Endodermal cell (in vitro differentiated cells): ENCODE measurements around the gene KRTCAP2. TPM values are rescaled to one million over a fixed set of nuclear protein-coding genes. Genes with fewer than 3 reads are reported as not detected.

Experiments used
- DNase-seq: peaks from one replicate; pipeline ENCODE4 v3.0.0-alpha.2; 2017
- H3K27ac ChIP-seq: 2 replicates; pipeline ENCODE4 v1.5.1; 2013; ENCODE audit warnings: mild to moderate bottlenecking, low read depth, low read length, moderate library complexity
- H3K27me3 ChIP-seq: 2 replicates; pipeline ENCODE4 v1.6.1; 2013; ENCODE audit warnings: mild to moderate bottlenecking, low read length, moderate library complexity; ENCODE audit not compliant: insufficient read depth, control insufficient read depth, poor library complexity, severe bottlenecking
- H3K36me3 ChIP-seq: 2 replicates; pipeline ENCODE4 v1.7.0; 2013; ENCODE audit warnings: mild to moderate bottlenecking, low read length, moderate library complexity; ENCODE audit not compliant: control insufficient read depth, insufficient read depth
- H3K4me1 ChIP-seq: one replicate; pipeline ENCODE4 v1.7.0; 2013; ENCODE audit warnings: low read length; ENCODE audit not compliant: control insufficient read depth, insufficient read depth
- H3K4me3 ChIP-seq: 2 replicates; pipeline ENCODE4 v1.5.1; 2013; ENCODE audit warnings: mild to moderate bottlenecking, low read length, moderate library complexity
- H3K9ac ChIP-seq: 2 replicates; pipeline ENCODE4 v1.6.1; 2013; ENCODE audit warnings: mild to moderate bottlenecking, low read length, moderate library complexity; ENCODE audit not compliant: poor library complexity, severe bottlenecking; ENCODE audit errors: extremely low read depth
- H3K9me3 ChIP-seq: 2 replicates; pipeline ENCODE4 v1.6.1; 2013; ENCODE audit warnings: mild to moderate bottlenecking, low read length, moderate library complexity; ENCODE audit not compliant: control insufficient read depth
- H3K27ac Mint-ChIP-seq: 2 replicates; pipeline ENCODE4 v1.8.0; 2020; ENCODE audit warnings: mixed read lengths
- H3K27me3 Mint-ChIP-seq: 2 replicates; pipeline ENCODE4 v1.8.0; 2021; ENCODE audit warnings: mild to moderate bottlenecking, mixed read lengths; ENCODE audit not compliant: insufficient read depth
- H3K36me3 Mint-ChIP-seq: 2 replicates; pipeline ENCODE4 v1.8.0; 2020; ENCODE audit warnings: low read depth, mixed read lengths
- H3K4me1 Mint-ChIP-seq: 2 replicates; pipeline ENCODE4 v1.8.0; 2020; ENCODE audit warnings: mixed read lengths
- H3K4me3 Mint-ChIP-seq: 2 replicates; pipeline ENCODE4 v1.8.0; 2020; ENCODE audit warnings: mild to moderate bottlenecking, moderate library complexity, mixed read lengths
- H3K9me3 Mint-ChIP-seq: 2 replicates; pipeline ENCODE4 v1.8.0; 2020; ENCODE audit warnings: mild to moderate bottlenecking, mixed read lengths
- CTCF ChIP-seq: fragments of 200-600 bp; sonication (generic); conservative IDR thresholded peaks from 2 replicates; pipeline ENCODE4 v1.5.0; 2021; ENCODE audit warnings: antibody characterized with exemption, mild to moderate bottlenecking
- WGBS, 2 experiments: methylation state at CpG; one replicate each; pipeline versions ENCODE4 v1.1.5 to v1.1.7; 2013; ENCODE audit warnings: missing lambda C conversion rate in 2 of 2, mixed read lengths in 1 of 2; ENCODE audit not compliant: insufficient coverage in 1 of 2, insufficient read length in 1 of 2; 5-methylcytosine and 5-hydroxymethylcytosine counted together
- total RNA-seq, 2 donors: library from RNA; stranded (reverse); fragmentation: NEBNext Ultra II Directional in 1 of 2; extraction: Animal tissue kit (Norgen Biotek cat#: 25700) in 1 of 2; gene quantifications; 2 replicates in 1 of 2; 3 replicates in 1 of 2; pipeline ENCODE4 v1.2.1, GENCODE V29; 2021

The KRTCAP2 gene
- total RNA-seq, 2 donors from 2014 or later, result 143 to 152 TPM

GRCh38 chr1:155145491-155145890, 27.6 kb downstream of the KRTCAP2 start:
- no peak overlapping the region for H3K4me3 ChIP-seq
- no peak for DNase-seq
- peaks cover 2% of the 10 kb centered on the region for H3K4me1 Mint-ChIP-seq

GRCh38 chr1:155141749-155142148, 31.4 kb downstream of the KRTCAP2 start:
- no peak overlapping the region for H3K4me3 Mint-ChIP-seq
- H3K36me3 Mint-ChIP-seq, result peaks cover 13% of the 10 kb centered on the region

More at GRCh38 chr1:155145491-155145890, 27.6 kb downstream of the KRTCAP2 start:
- peaks cover 48% of the 10 kb centered on the region for H3K27me3 Mint-ChIP-seq
- 88% methylated on average over 3 of the region's 3 CpGs; no CpG with 5 or more reads in 1 of the 2 experiments for WGBS, 2 experiments
- no peak overlapping the region for H3K27ac Mint-ChIP-seq
- no peaks in the 10 kb centered on the region for H3K4me1 ChIP-seq
- TF ChIP-seq CTCF, result peak; percentile 43
- no peaks in the 10 kb centered on the region for H3K36me3 ChIP-seq
- no peaks in the 10 kb centered on the region for H3K36me3 Mint-ChIP-seq
- no peak overlapping the region for H3K9ac ChIP-seq
- H3K4me3 Mint-ChIP-seq, result no peak overlapping the region
- H3K27ac ChIP-seq, result no peak overlapping the region
- peaks cover 8% of the 10 kb centered on the region for H3K27me3 ChIP-seq
- H3K9me3 Mint-ChIP-seq, result no peaks in the 10 kb centered on the region
- H3K9me3 ChIP-seq, result no peaks in the 10 kb centered on the region

GRCh38 chr1:155140630-155140953, 32.5 kb downstream of the KRTCAP2 start:
- Mint-ChIP-seq H3K4me3 (peak overlapping the region; percentile 99), H3K4me1 (peaks cover 6% of the 10 kb centered on the region), H3K27me3 (peaks cover 35% of the 10 kb centered on the region), H3K27ac (peak overlapping the region; percentile 94), H3K36me3 (peaks cover 13% of the 10 kb centered on the region), H3K9me3 (no peaks in the 10 kb centered on the region)
- Histone ChIP-seq H3K9me3 (no peaks in the 10 kb centered on the region), H3K36me3 (peaks cover 12% of the 10 kb centered on the region), H3K4me1 (peaks cover 4% of the 10 kb centered on the region), H3K27ac (no peak overlapping the region), H3K4me3 (peak overlapping the region; percentile 97), H3K27me3 (peaks cover 8% of the 10 kb centered on the region), H3K9ac (no peak overlapping the region)
- no peak for DNase-seq
- TF ChIP-seq CTCF, result no peak
- WGBS, 2 experiments, result 10 to 19% methylated on average over 3 to 11 of the region's 11 CpGs

More at GRCh38 chr1:155141749-155142148, 31.4 kb downstream of the KRTCAP2 start:
- no peak for DNase-seq
- Mint-ChIP-seq H3K4me1 (peaks cover 4% of the 10 kb centered on the region), H3K9me3 (no peaks in the 10 kb centered on the region), H3K27me3 (peaks cover 41% of the 10 kb centered on the region), H3K27ac (no peak overlapping the region)
- Histone ChIP-seq H3K36me3 (peaks cover 12% of the 10 kb centered on the region), H3K4me3 (no peak overlapping the region), H3K9ac (no peak overlapping the region), H3K4me1 (peaks cover 3% of the 10 kb centered on the region), H3K27ac (no peak overlapping the region), H3K9me3 (no peaks in the 10 kb centered on the region), H3K27me3 (peaks cover 8% of the 10 kb centered on the region)
- TF ChIP-seq CTCF, result no peak
- WGBS, 2 experiments, result 85 to 94% methylated on average over 6 to 7 of the region's 7 CpGs
